ENCODE measurements around the gene ZNF793.

Gene ZNF793

GRCh38 chr19:37466798-37467607, 39.7 kb upstream of the ZNF793 start, which contains the start of gene ZNF569 (continued):
- TF ChIP-seq ZBTB11 (tag by site-specific recombination; conservative IDR thresholded peaks at IDR 0.05; ENCODE audit: low read depth) (peak; percentile 100), SALL2 (tag by site-specific recombination; IDR thresholded peaks at IDR 0.05; ENCODE audit: borderline replicate concordance) (0 out of 2 replicates have a peak, but pooled peaks have one; percentile 84), SCRT1 (tag by site-specific recombination; IDR thresholded peaks at IDR 0.05; ENCODE audit: borderline replicate concordance) (peak; percentile 98), ZNF394 (tag by site-specific recombination; IDR thresholded peaks at IDR 0.05; ENCODE audit: borderline replicate concordance) (peak; percentile 83), ZNF560 (tag by site-specific recombination; IDR thresholded peaks at IDR 0.05; ENCODE audit: borderline replicate concordance) (peak; percentile 79), ZNF571 (tag by site-specific recombination; IDR thresholded peaks at IDR 0.05) (no peak), ZNF791 (tag by site-specific recombination; IDR thresholded peaks at IDR 0.05) (no peak), SCRT2 (tag by site-specific recombination; IDR thresholded peaks at IDR 0.05) (peak; percentile 99), PBX3 (CRISPR knock-in tag; IDR thresholded peaks at IDR 0.05) (no peak), ZNF837 (tag by site-specific recombination; IDR thresholded peaks at IDR 0.05) (peak; percentile 91), ZNF114 (tag by site-specific recombination; IDR thresholded peaks at IDR 0.05) (no peak), OVOL3 (tag by site-specific recombination; IDR thresholded peaks at IDR 0.05) (peak; percentile 98), PRDM2 (tag by site-specific recombination; IDR thresholded peaks at IDR 0.05; ENCODE audit: borderline replicate concordance) (no peak), ZNF600 (tag by site-specific recombination; IDR thresholded peaks at IDR 0.05) (peak; percentile 100), CTCF (tag by site-specific recombination; IDR thresholded peaks at IDR 0.05) (peak; percentile 88), ZNF704 (tag by site-specific recombination; IDR thresholded peaks at IDR 0.05) (no peak), ATF2 (tag by site-specific recombination; IDR thresholded peaks at IDR 0.05; ENCODE audit: low read depth) (no peak), SP3 (tag by site-specific recombination; IDR thresholded peaks at IDR 0.05) (peak; percentile 92), ZNF350 (tag by site-specific recombination; IDR thresholded peaks at IDR 0.05) (peak; percentile 80), PRDM4 (tag by site-specific recombination; IDR thresholded peaks at IDR 0.05) (peak; percentile 44)
